ENCODE results near the gene RCN2. TPM values are rescaled to one million over a fixed set of nuclear protein-coding genes. Genes with fewer than 3 reads are reported as not detected.
"Not testable (repeated sequence)": the region's sequence is repeated elsewhere in the genome, so short reads cannot be mapped to it uniquely, and the experiment has no call there.

Gene RCN2
- 35.1 and 40.5 TPM in 2 replicates for total RNA-seq

GRCh38 chr15:76931397-76932134, at the start of gene RCN2:
RCN2 (plus strand) TSS chr15:76931749; CDS start chr15:76931842, 93 bp downstream.
- H3K36me3 Mint-ChIP-seq (ENCODE audit: low read depth) = peaks cover 21% of the 10 kb centered on the region
- intact Hi-C loops (cut with micrococcal nuclease) = loop anchor here (1.0 to 5.0 kb wide), 2 partner anchors 26 to 66 kb away; partner anchors contain the start of genes PSTPIP1 and SCAPER
- H3K9me3 Mint-ChIP-seq = no peaks in the 10 kb centered on the region
- H3K4me3 Mint-ChIP-seq = peak within 1 kb of the TSS; percentile 81
- peak within 1 kb of the TSS; percentile 77 for H3K27ac Mint-ChIP-seq
- peak; percentile 98 for DNase-seq
- peaks cover 28% of the 10 kb centered on the region for H3K4me1 Mint-ChIP-seq
- H3K27me3 Mint-ChIP-seq = peaks cover 13% of the 10 kb centered on the region

GRCh38 chr15:76885212-76885611, 46.3 kb upstream of the RCN2 start:
- DNase-seq = no peak
- Mint-ChIP-seq H3K36me3 (ENCODE audit: low read depth) (peaks cover 31% of the 10 kb centered on the region), H3K9me3 (peaks cover 9% of the 10 kb centered on the region), H3K27me3 (no peaks in the 10 kb centered on the region), H3K27ac (no peak overlapping the region), H3K4me1 (peaks cover 2% of the 10 kb centered on the region), H3K4me3 (no peak overlapping the region)
- intact Hi-C loops (cut with micrococcal nuclease) = no loop called here

- peaks cover 37% of the 10 kb centered on the region for H3K36me3 Mint-ChIP-seq (ENCODE audit: low read depth)
- intact Hi-C loops (cut with micrococcal nuclease) = not testable (repeated sequence)
These were observed 44.0 kb upstream of the RCN2 start for GRCh38 chr15:76887280-76888141.

GRCh38 chr15:76892836-76893235, 38.7 kb upstream of the RCN2 start:
- H3K27me3 Mint-ChIP-seq; intact Hi-C loops (cut with micrococcal nuclease); H3K4me1 Mint-ChIP-seq; H3K4me3 Mint-ChIP-seq; H3K27ac Mint-ChIP-seq; DNase-seq; H3K9me3 Mint-ChIP-seq: not testable (repeated sequence)
- peaks cover 55% of the 10 kb centered on the region for H3K36me3 Mint-ChIP-seq (ENCODE audit: low read depth)

More at GRCh38 chr15:76887280-76888141, 44.0 kb upstream of the RCN2 start:
- not testable (repeated sequence) for H3K9me3 Mint-ChIP-seq, H3K4me1 Mint-ChIP-seq, H3K27ac Mint-ChIP-seq, H3K4me3 Mint-ChIP-seq, H3K27me3 Mint-ChIP-seq, DNase-seq

- peaks cover 6% of the 10 kb centered on the region for H3K4me1 Mint-ChIP-seq
- H3K9me3 Mint-ChIP-seq = peaks cover 9% of the 10 kb centered on the region
- intact Hi-C loops (cut with micrococcal nuclease) = no loop called here
- no peak for DNase-seq
- no peaks in the 10 kb centered on the region for H3K27me3 Mint-ChIP-seq
- no peak overlapping the region for H3K27ac Mint-ChIP-seq
- H3K36me3 Mint-ChIP-seq (ENCODE audit: low read depth) = peaks cover 54% of the 10 kb centered on the region
- no peak overlapping the region for H3K4me3 Mint-ChIP-seq
These were observed 37.4 kb upstream of the RCN2 start for GRCh38 chr15:76894174-76894573.

GRCh38 chr15:76898102-76898501, 33.4 kb upstream of the RCN2 start:
- no peak overlapping the region for H3K4me3 Mint-ChIP-seq
- H3K4me1 Mint-ChIP-seq = peaks cover 9% of the 10 kb centered on the region
- no peaks in the 10 kb centered on the region for H3K27me3 Mint-ChIP-seq
- H3K27ac Mint-ChIP-seq = no peak overlapping the region
- H3K9me3 Mint-ChIP-seq = peaks cover 4% of the 10 kb centered on the region
- DNase-seq = no peak
- intact Hi-C loops (cut with micrococcal nuclease) = no loop called here
- H3K36me3 Mint-ChIP-seq (ENCODE audit: low read depth) = peaks cover 29% of the 10 kb centered on the region

GRCh38 chr15:76899176-76899930, 32.2 kb upstream of the RCN2 start:
- H3K27ac Mint-ChIP-seq; intact Hi-C loops (cut with micrococcal nuclease); H3K4me3 Mint-ChIP-seq; H3K27me3 Mint-ChIP-seq; H3K9me3 Mint-ChIP-seq; DNase-seq: not testable (repeated sequence)
- peaks cover 19% of the 10 kb centered on the region for H3K4me1 Mint-ChIP-seq
- H3K36me3 Mint-ChIP-seq (ENCODE audit: low read depth) = peaks cover 20% of the 10 kb centered on the region

GRCh38 chr15:76899931-76900310, 31.6 kb upstream of the RCN2 start:
- not testable (repeated sequence) for H3K27ac Mint-ChIP-seq, H3K9me3 Mint-ChIP-seq, H3K27me3 Mint-ChIP-seq, DNase-seq, H3K4me3 Mint-ChIP-seq
- intact Hi-C loops (cut with micrococcal nuclease) = loop anchor here (5.0 to 10.0 kb wide), 2 partner anchors 87 to 115 kb away; no protein-coding TSS in a partner anchor
- H3K36me3 Mint-ChIP-seq (ENCODE audit: low read depth) = peaks cover 16% of the 10 kb centered on the region
- H3K4me1 Mint-ChIP-seq = peaks cover 18% of the 10 kb centered on the region

- Mint-ChIP-seq H3K9me3 (no peaks in the 10 kb centered on the region), H3K36me3 (ENCODE audit: low read depth) (peaks cover 7% of the 10 kb centered on the region), H3K27me3 (peaks cover 1% of the 10 kb centered on the region), H3K4me3 (no peak overlapping the region), H3K27ac (no peak overlapping the region), H3K4me1 (peaks cover 30% of the 10 kb centered on the region)
- no peak for DNase-seq
- intact Hi-C loops (cut with micrococcal nuclease) = loop anchor here (5.0 to 10.0 kb wide), 2 partner anchors 85 to 113 kb away; no protein-coding TSS in a partner anchor
These were observed 29.6 kb upstream of the RCN2 start for GRCh38 chr15:76901965-76902364.

GRCh38 chr15:76903251-76903681, 28.3 kb upstream of the RCN2 start:
- Mint-ChIP-seq H3K27ac (peak overlapping the region; percentile 30), H3K4me3 (peak overlapping the region; percentile 92), H3K4me1 (peaks cover 30% of the 10 kb centered on the region), H3K36me3 (ENCODE audit: low read depth) (peaks cover 7% of the 10 kb centered on the region), H3K9me3 (no peaks in the 10 kb centered on the region), H3K27me3 (peaks cover 4% of the 10 kb centered on the region)
- peak; percentile 65 for DNase-seq
- intact Hi-C loops (cut with micrococcal nuclease) = loop anchor here (5.0 to 10.0 kb wide), 2 partner anchors 84 to 112 kb away; no protein-coding TSS in a partner anchor

- peak overlapping the region; percentile 92 for H3K4me3 Mint-ChIP-seq
- H3K27me3 Mint-ChIP-seq = peaks cover 4% of the 10 kb centered on the region
- H3K36me3 Mint-ChIP-seq (ENCODE audit: low read depth) = peaks cover 2% of the 10 kb centered on the region
- peak overlapping the region; percentile 91 for H3K27ac Mint-ChIP-seq
- H3K9me3 Mint-ChIP-seq = no peaks in the 10 kb centered on the region
- peak; percentile 70 for DNase-seq
- intact Hi-C loops (cut with micrococcal nuclease) = loop anchor here (1.0 to 10.0 kb wide), 3 partner anchors 27 to 110 kb away; partner anchors contain the start of gene RCN2
- peaks cover 30% of the 10 kb centered on the region for H3K4me1 Mint-ChIP-seq
These were observed 27.0 kb upstream of the RCN2 start for GRCh38 chr15:76904461-76905012.

GRCh38 chr15:76905013-76905839, 26.3 kb upstream of the RCN2 start, which contains the start of gene SCAPER:
SCAPER (minus strand) TSS chr15:76905340; CDS start chr15:76883817, 21,523 bp downstream.
- Mint-ChIP-seq H3K4me3 (peak within 1 kb of the TSS; percentile 92), H3K27ac (peak within 1 kb of the TSS; percentile 91), H3K4me1 (peaks cover 30% of the 10 kb centered on the region), H3K27me3 (peaks cover 4% of the 10 kb centered on the region), H3K9me3 (no peaks in the 10 kb centered on the region), H3K36me3 (ENCODE audit: low read depth) (no peaks in the 10 kb centered on the region)
- peak; percentile 97 for DNase-seq
- intact Hi-C loops (cut with micrococcal nuclease) = loop anchor here (1.0 to 10.0 kb wide), 2 partner anchors 26 to 110 kb away; partner anchors contain the start of gene RCN2

Data from activated CD4-positive, alpha-beta T cell treated with anti-CD3 and anti-CD28 coated beads, Interleukin-2, amount 10 ng/mL, durations not matched to agents 24 days and 14 days (primary cell).